Body of pancreas (tissue), 4 donors: ENCODE data around the gene NOP56. TPM values are rescaled to one million over a fixed set of nuclear protein-coding genes. Genes with fewer than 3 reads are reported as not detected.

ENCODE experiments used
- ATAC-seq: fragments of 150-250 bp; one replicate; pipeline ENCODE4 v1.9.1; 2016
- DNase-seq, 4 donors: peaks; one replicate each; pipeline ENCODE4 v3.0.0-alpha.2; 2019
- H3K27ac ChIP-seq, 4 donors: fragments of 200-600 bp; sonication (generic); 1 replicate in 3 of 4; 2 replicates in 1 of 4; pipeline versions ENCODE4 v1.5.1 to v1.6.1; 2016 to 2019; ENCODE audit warnings: mild to moderate bottlenecking in 1 of 4, mixed read lengths in 1 of 4, moderate library complexity in 1 of 4
- H3K27me3 ChIP-seq, 2 donors: fragments of 200-600 bp; sonication (generic); one replicate each; pipeline ENCODE4 v1.6.0; 2016; ENCODE audit warnings: mild to moderate bottlenecking in 1 of 2
- H3K36me3 ChIP-seq, 2 donors: fragments of 200-600 bp; sonication (generic); replicated peaks in 1 of 2; 2 replicates each; pipeline ENCODE4 v1.5.1; 2016; ENCODE audit warnings: low read depth in 2 of 2; ENCODE audit not compliant: insufficient read depth in 1 of 2
- H3K4me1 ChIP-seq: fragments of 200-600 bp; sonication (generic); one replicate; pipeline ENCODE4 v1.6.0; 2016
- H3K4me3 ChIP-seq, 2 donors: fragments of 200-600 bp; sonication (generic); 1 replicate in 1 of 2; 2 replicates in 1 of 2; pipeline ENCODE4 v1.5.1; 2016 to 2019
- H3K9me3 ChIP-seq, 3 donors: fragments of 200-600 bp; sonication (generic); 1 replicate in 2 of 3; 2 replicates in 1 of 3; pipeline ENCODE4 v1.5.1; 2016
- CTCF ChIP-seq, 7 experiments: fragments of 450-650 bp in 4 of 7; fragments of 200-600 bp in 3 of 7; sonication (generic) in 3 of 7; IDR thresholded peaks; one replicate each; pipeline ENCODE4 v1.5.1; 2016 to 2019; ENCODE audit warnings: antibody characterized with exemption in 7 of 7
- POLR2A ChIP-seq, 3 donors: fragments of 450-650 bp; IDR thresholded peaks; one replicate each; pipeline ENCODE4 v1.6.1; 2016; ENCODE audit warnings: antibody characterized with exemption in 3 of 3, mild to moderate bottlenecking in 2 of 3
- WGBS, 2 donors: methylation state at CpG; one replicate each; pipeline ENCODE4 v1.1.5; 2017; 5-methylcytosine and 5-hydroxymethylcytosine counted together
- intact Hi-C: fragments of 100-400 bp; cut with DNase I; formaldehyde crosslinking; loops from one replicate; pipeline ENCODE4 v1.15.1; 2023
- microRNA counts, 2 donors: library from miRNA; unstranded; fragments of <30 nt; microRNA quantifications; one replicate each; lab custom pipeline; 2017
- microRNA-seq, 2 donors: library from miRNA; unstranded; fragments of <30 nt; microRNA quantifications; one replicate each; pipeline ENCODE4, GENCODE V29; 2016; ENCODE audit warnings: borderline number of aligned reads in 2 of 2, borderline replicate concordance in 2 of 2
- small RNA-seq: library from RNA; depleted of rRNA; stranded (forward); fragments of <200 nt; gene quantifications from one replicate; pipeline ENCODE3, GENCODE V24; 2016
- total RNA-seq, 2 donors: library from RNA; depleted of rRNA; stranded (reverse); fragments of >200 nt; gene quantifications; one replicate each; pipeline ENCODE4 v1.1.0, GENCODE V29; 2016

The NOP56 gene
- total RNA-seq, 2 donors from 2014 or later: 57.1 to 165 TPM

GRCh38 chr20:2707353-2708072, 55.1 kb downstream of the NOP56 start:
- Histone ChIP-seq H3K4me3 (no peak overlapping the region), H3K27ac (no peak overlapping the region), H3K9me3 (no peaks in the 10 kb centered on the region), H3K36me3 (no peaks in the 10 kb centered on the region), H3K27me3 (no peaks in the 10 kb centered on the region), H3K4me1 (no peaks in the 10 kb centered on the region)
- intact Hi-C loops: no loop called here
- DNase-seq: no peak
- 70 to 76% methylated on average over 5 to 12 of the region's 12 CpGs for WGBS, 2 donors
- ATAC-seq: no peak
- TF ChIP-seq CTCF (IDR thresholded peaks at IDR 0.05) (no peak), POLR2A (IDR thresholded peaks at IDR 0.05) (no peak)

MicroRNA genes within 50 kb of the gene (microRNA counts, 767-probe panel; counts per million panel counts)
- 0 to 736 counts per million in 2 donors for microRNA hsa-miR-1292 (lab: Ali Mortazavi, UCI)

Small RNA genes lying within 50 kb of the gene (microRNA-seq; reads per million reads assigned to microRNA genes)
- gene MIR1292: 4.2 to 9.4 reads per million in 2 donors

Small RNA genes lying within 50 kb of the gene (small RNA-seq; reads per million reads assigned to genes)
- gene SNORA51 (not detected), gene SNORD110 (not detected), gene SNORD56 (not detected), gene SNORD57 (not detected), gene SNORD86 (not detected)

Other genes starting within 250 kb of the NOP56 start
- gene SNRPB, start 181.8 kb upstream of the NOP56 start, total RNA-seq: 10 to 100 TPM; 53.1 to 61.0 TPM
- gene ZNF343, start 143.7 kb upstream of the NOP56 start, total RNA-seq: 1 to 10 TPM; 6.7 to 6.9 TPM
- under 1 TPM in 1 of 2 donors, not detected in 1; 0.26 TPM for gene TMC2, start 116.1 kb upstream of the NOP56 start, total RNA-seq
- 10 to 100 TPM; 65.4 to 77.1 TPM for gene IDH3B, start 11.6 kb downstream of the NOP56 start, total RNA-seq
- 10 to 100 TPM in 1 of 2 donors, 1 to 10 TPM in 1; 9.6 to 13.0 TPM for gene EBF4, start 40.1 kb downstream of the NOP56 start, total RNA-seq
- gene CPXM1, start 148.0 kb downstream of the NOP56 start, total RNA-seq: 1 to 10 TPM; 2.3 to 4.9 TPM
- gene C20orf141, start 162.4 kb downstream of the NOP56 start, total RNA-seq: not detected
- gene TMEM239, start 163.7 kb downstream of the NOP56 start, total RNA-seq: not detected
- 10 to 100 TPM; 26.5 to 48.1 TPM for gene PCED1A, start 188.0 kb downstream of the NOP56 start, total RNA-seq
- 10 to 100 TPM; 21.3 to 25.4 TPM for gene VPS16, start 188.1 kb downstream of the NOP56 start, total RNA-seq
- 10 to 100 TPM; 22.3 to 24.1 TPM for gene PTPRA, start 220.8 kb downstream of the NOP56 start, total RNA-seq